ENCODE data around the gene YWHAB. TPM values are rescaled to one million over a fixed set of nuclear protein-coding genes. Genes with fewer than 3 reads are reported as not detected.

YWHAB gene
- total RNA-seq, 4 donors from 2014 or later = 119 to 184 (median 143) TPM

GRCh38 chr20:44948107-44948506 lies 62.6 kb downstream of the YWHAB start:
- TF ChIP-seq CTCF (IDR thresholded peaks at IDR 0.05; ENCODE audit: low read depth) = no peak

DNA sequence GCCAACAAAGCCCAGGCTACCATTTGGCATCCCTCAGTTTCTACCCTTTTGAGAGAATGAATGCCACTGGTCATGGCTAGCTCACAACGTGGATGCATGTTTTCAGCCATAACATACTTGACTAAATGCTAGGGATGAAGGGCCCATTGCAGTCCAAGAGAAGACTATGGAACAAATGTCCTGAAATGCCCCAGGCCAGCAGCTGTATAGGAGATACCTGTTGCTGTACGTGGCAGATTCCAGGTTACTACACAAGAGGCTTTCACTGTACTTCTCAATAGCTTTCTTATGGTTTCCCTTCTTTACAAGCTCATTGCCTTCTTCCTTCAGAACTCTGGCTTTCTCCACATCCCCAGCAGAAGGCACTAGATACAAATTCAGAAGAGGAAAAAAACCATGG lies 63.0 kb downstream of the YWHAB start:
- TF ChIP-seq CTCF (IDR thresholded peaks at IDR 0.05; ENCODE audit: low read depth) = no peak

- TF ChIP-seq CTCF (IDR thresholded peaks at IDR 0.05; ENCODE audit: low read depth) = no peak
Observed at GRCh38 chr20:44950368-44950767, 64.9 kb downstream of the YWHAB start.

- no peak for TF ChIP-seq CTCF (IDR thresholded peaks at IDR 0.05; ENCODE audit: low read depth)
Observed at GRCh38 chr20:44952731-44953130, 67.2 kb downstream of the YWHAB start.

GRCh38 chr20:44954211-44954610 lies 68.7 kb downstream of the YWHAB start:
- TF ChIP-seq CTCF (IDR thresholded peaks at IDR 0.05; ENCODE audit: low read depth) = no peak

DNA sequence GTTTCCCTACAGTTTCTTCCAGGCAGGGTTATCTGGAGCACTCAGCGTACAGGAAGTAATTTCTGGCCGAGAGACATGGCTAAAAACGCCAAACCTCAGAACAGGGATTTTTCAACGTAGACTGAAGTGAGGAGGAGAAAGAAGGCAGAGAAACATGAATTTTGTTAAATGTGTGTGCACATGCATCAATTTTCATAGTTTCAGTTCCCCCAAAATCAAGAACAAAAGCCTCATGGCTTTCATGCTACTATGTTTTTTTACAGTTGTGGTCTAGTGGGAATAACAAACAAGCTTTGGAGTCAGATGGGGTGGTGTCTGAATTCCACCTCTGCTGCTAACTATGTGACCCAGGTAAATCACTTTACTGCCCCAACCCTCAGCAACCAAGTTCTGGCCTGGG lies 69.8 kb downstream of the YWHAB start:
- no peak for TF ChIP-seq CTCF (IDR thresholded peaks at IDR 0.05; ENCODE audit: low read depth)

DNA sequence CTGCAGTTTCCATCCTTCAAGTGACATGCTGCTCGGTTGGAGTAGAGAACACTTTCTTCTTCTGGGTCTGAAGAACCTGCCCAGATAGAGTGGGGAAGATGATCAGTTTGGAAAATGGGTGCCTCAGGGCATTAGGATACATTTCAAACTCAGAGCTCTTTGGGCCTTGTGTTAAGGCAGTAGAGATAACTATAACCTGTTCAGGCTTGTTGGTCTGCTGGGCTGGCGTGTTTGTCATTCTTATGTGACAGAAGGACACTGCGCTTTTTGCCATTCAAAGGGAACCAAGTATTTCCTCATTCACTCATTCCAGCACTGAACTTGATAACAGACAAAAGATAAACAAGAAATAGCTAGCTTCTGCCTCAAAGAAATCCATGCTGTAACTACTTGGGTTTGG lies 70.9 kb downstream of the YWHAB start:
- TF ChIP-seq CTCF (IDR thresholded peaks at IDR 0.05; ENCODE audit: low read depth) = no peak

Other genes with a start within 250 kb of the YWHAB start
- gene ADA, start 234.0 kb upstream of the YWHAB start, total RNA-seq = 10 to 100 TPM; 19.4 to 34.8 (median 22.6) TPM
- 1,000 to 10,000 TPM in 1 of 4 donors, 100 to 1,000 TPM in 3; 153 to 1,717 (median 223) TPM for gene CCN5, start 170.3 kb upstream of the YWHAB start, total RNA-seq
- 1 to 10 TPM; 1.3 to 4.5 (median 2.6) TPM for gene KCNK15, start 139.8 kb upstream of the YWHAB start, total RNA-seq
- gene RIMS4, start 75.2 kb upstream of the YWHAB start, total RNA-seq = under 1 TPM in 2 of 4 donors, not detected in 2; 0.34 to 0.44 TPM
- 1 to 10 TPM; 5.5 to 8.5 (median 6.9) TPM for gene PABPC1L, start 24.4 kb downstream of the YWHAB start, total RNA-seq
- 10 to 100 TPM in 1 of 4 donors, 1 to 10 TPM in 3; 7.1 to 10.6 (median 8.3) TPM for gene TOMM34, start 74.7 kb downstream of the YWHAB start, total RNA-seq
- 10 to 100 TPM; 25.2 to 71.4 (median 40.1) TPM for gene STK4, start 80.8 kb downstream of the YWHAB start, total RNA-seq
- not detected for gene KCNS1, start 215.4 kb downstream of the YWHAB start, total RNA-seq
- gene WFDC5, start 229.5 kb downstream of the YWHAB start, total RNA-seq = not detected
- gene WFDC12, start 238.8 kb downstream of the YWHAB start, total RNA-seq = not detected